Right atrium auricular region (tissue), 2 donors: ENCODE results near the gene KCNJ16. TPM values are rescaled to one million over a fixed set of nuclear protein-coding genes. Genes with fewer than 3 reads are reported as not detected.

Source experiments
- DNase-seq: peaks from one replicate; pipeline ENCODE4 v3.0.0-alpha.2; 2019; ENCODE audit warnings: low spot score
- H3K27ac ChIP-seq, 2 donors: fragments of 200-600 bp; sonication (generic); 1 replicate in 1 of 2; 2 replicates in 1 of 2; pipeline ENCODE4 v1.5.1; 2016 to 2019
- H3K27me3 ChIP-seq, 2 donors: fragments of 200-600 bp; sonication (generic); one replicate each; pipeline versions ENCODE4 v1.5.1 to v1.6.0; 2017 to 2019
- H3K36me3 ChIP-seq: fragments of 200-600 bp; sonication (generic); one replicate; pipeline ENCODE4 v1.5.1; 2016
- H3K4me1 ChIP-seq, 2 donors: fragments of 200-600 bp; sonication (generic); one replicate each; pipeline versions ENCODE4 v1.5.1 to v1.6.0; 2017 to 2019
- H3K4me3 ChIP-seq, 2 donors: fragments of 200-600 bp; sonication (generic); 1 replicate in 1 of 2; 2 replicates in 1 of 2; pipeline ENCODE4 v1.5.1; 2017 to 2019; ENCODE audit warnings: mild to moderate bottlenecking in 1 of 2, moderate library complexity in 1 of 2
- H3K9me3 ChIP-seq, 2 donors: fragments of 200-600 bp; sonication (generic); one replicate each; pipeline ENCODE4 v1.5.1; 2019
- CTCF ChIP-seq, 2 donors: fragments of 200-600 bp; sonication (generic); IDR thresholded peaks; one replicate each; pipeline ENCODE4 v1.5.1; 2019; ENCODE audit warnings: antibody characterized with exemption in 2 of 2
- total RNA-seq, 2 donors: library from RNA; depleted of rRNA; stranded (reverse); fragments of >200 nt; gene quantifications; one replicate each; pipeline ENCODE4 v1.1.0, GENCODE V29; 2016

The KCNJ16 gene
- total RNA-seq, 2 donors from 2014 or later: 0.59 TPM; not detected in 1

GRCh38 chr17:70093163-70093562 is 18.1 kb downstream of the KCNJ16 start:
- DNase-seq: no peak
- no peak overlapping the region for H3K27ac ChIP-seq
- no peak for TF ChIP-seq CTCF (IDR thresholded peaks at IDR 0.05)
- no peak overlapping the region for H3K4me3 ChIP-seq
- no peaks in the 10 kb centered on the region for H3K27me3 ChIP-seq
- no peaks in the 10 kb centered on the region for H3K36me3 ChIP-seq
- no peaks in the 10 kb centered on the region for H3K4me1 ChIP-seq
- no peaks in the 10 kb centered on the region for H3K9me3 ChIP-seq

- no peaks in the 10 kb centered on the region for H3K27me3 ChIP-seq
- no peak overlapping the region for H3K4me3 ChIP-seq
- H3K4me1 ChIP-seq: no peaks in the 10 kb centered on the region
- no peaks in the 10 kb centered on the region for H3K9me3 ChIP-seq
- no peak for DNase-seq
- TF ChIP-seq CTCF (IDR thresholded peaks at IDR 0.05): no peak
- H3K27ac ChIP-seq: no peak overlapping the region
- no peaks in the 10 kb centered on the region for H3K36me3 ChIP-seq
Measured at GRCh38 chr17:70095455-70095854, 20.4 kb downstream of the KCNJ16 start.

GRCh38 chr17:70096861-70097260 is 21.8 kb downstream of the KCNJ16 start:
- Histone ChIP-seq H3K36me3 (no peaks in the 10 kb centered on the region), H3K27me3 (no peaks in the 10 kb centered on the region), H3K4me1 (no peaks in the 10 kb centered on the region), H3K27ac (no peak overlapping the region), H3K9me3 (no peaks in the 10 kb centered on the region), H3K4me3 (no peak overlapping the region)
- TF ChIP-seq CTCF (IDR thresholded peaks at IDR 0.05): no peak
- no peak for DNase-seq

GRCh38 chr17:70098030-70098429 is 23.0 kb downstream of the KCNJ16 start:
- Histone ChIP-seq H3K4me3 (no peak overlapping the region), H3K9me3 (no peaks in the 10 kb centered on the region), H3K27me3 (no peaks in the 10 kb centered on the region), H3K36me3 (no peaks in the 10 kb centered on the region), H3K27ac (no peak overlapping the region), H3K4me1 (no peaks in the 10 kb centered on the region)
- TF ChIP-seq CTCF (IDR thresholded peaks at IDR 0.05): no peak
- no peak for DNase-seq

- no peaks in the 10 kb centered on the region for H3K4me1 ChIP-seq
- H3K36me3 ChIP-seq: no peaks in the 10 kb centered on the region
- no peaks in the 10 kb centered on the region for H3K27me3 ChIP-seq
- TF ChIP-seq CTCF (IDR thresholded peaks at IDR 0.05): no peak
- no peak overlapping the region for H3K27ac ChIP-seq
- no peak overlapping the region for H3K4me3 ChIP-seq
- no peaks in the 10 kb centered on the region for H3K9me3 ChIP-seq
- DNase-seq: no peak
Measured at GRCh38 chr17:70099294-70099693, 24.3 kb downstream of the KCNJ16 start.

- H3K9me3 ChIP-seq: no peaks in the 10 kb centered on the region
- TF ChIP-seq CTCF (IDR thresholded peaks at IDR 0.05): no peak
- no peaks in the 10 kb centered on the region for H3K4me1 ChIP-seq
- H3K27ac ChIP-seq: no peak overlapping the region
- no peaks in the 10 kb centered on the region for H3K36me3 ChIP-seq
- no peak for DNase-seq
- H3K4me3 ChIP-seq: no peak overlapping the region
- no peaks in the 10 kb centered on the region for H3K27me3 ChIP-seq
Measured at GRCh38 chr17:70099884-70100283, 24.9 kb downstream of the KCNJ16 start.
